HCEC 1CT (cell line): ENCODE data around the gene RDH16.
"Not testable (repeated sequence)": the region's sequence is repeated elsewhere in the genome, so short reads cannot be mapped to it uniquely, and the experiment has no call there.

ENCODE experiments used
- DNase-seq: peaks from one replicate; pipeline ENCODE4 v3.0.0-alpha.2; 2017

The RDH16 gene

GRCh38 chr12:56916296-56916995 lies 41.0 kb downstream of the RDH16 start:
- no peak for DNase-seq

- DNase-seq, result no peak
Observed at GRCh38 chr12:56914724-56915123, 42.7 kb downstream of the RDH16 start.

- DNase-seq, result no peak
Observed at GRCh38 chr12:56914256-56914655, 43.2 kb downstream of the RDH16 start.

GRCh38 chr12:56909403-56909802 lies 48.0 kb downstream of the RDH16 start:
- DNase-seq, result not testable (repeated sequence)

GRCh38 chr12:56908136-56908535 lies 49.3 kb downstream of the RDH16 start:
- no peak for DNase-seq

- DNase-seq, result no peak
Observed at GRCh38 chr12:56905852-56906251, 51.6 kb downstream of the RDH16 start.

- no peak for DNase-seq
Observed at GRCh38 chr12:56903374-56903773, 54.0 kb downstream of the RDH16 start.
